ENCODE measurements around the gene ADAMTS2. TPM values are rescaled to one million over a fixed set of nuclear protein-coding genes. Genes with fewer than 3 reads are reported as not detected.

The ADAMTS2 gene
- polyA plus RNA-seq, 3 donors, result 0.74 to 2.3 TPM; not detected in 1

DNA sequence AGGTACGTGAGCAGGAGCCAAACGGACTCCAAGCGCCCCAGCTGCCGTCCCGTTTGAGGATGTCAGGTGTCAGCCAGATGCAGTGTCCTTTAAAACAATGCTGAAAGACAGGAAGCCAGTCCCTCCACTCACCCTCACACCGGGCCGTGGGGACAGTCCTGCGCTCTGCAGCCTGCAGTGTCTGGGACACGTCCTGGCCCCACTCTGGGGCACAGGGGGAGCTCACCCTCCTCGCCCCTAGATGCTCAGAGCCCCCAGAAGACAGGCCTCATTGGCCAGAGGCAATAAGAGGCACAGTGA is 205.4 kb downstream of the ADAMTS2 start:
- no peaks in the 10 kb centered on the region for H3K79me2 ChIP-seq (ENCODE audit: insufficient read depth, low read length)
- no peak overlapping the region for H3K9ac ChIP-seq (ENCODE audit: insufficient read depth, low read length, poor library complexity, severe bottlenecking)
- no peaks in the 10 kb centered on the region for H3K4me1 ChIP-seq (ENCODE audit: control insufficient read depth in 1 of 2, insufficient read depth in 2 of 2, low read length in 2 of 2)
- no peaks in the 10 kb centered on the region for H3K36me3 ChIP-seq (replicated peaks in 1 of 2; ENCODE audit: control insufficient read depth in 1 of 2, insufficient read depth in 2 of 2, low read length in 2 of 2)
- H3K9me3 ChIP-seq (replicated peaks in 1 of 2; ENCODE audit: control insufficient read depth in 1 of 2, insufficient read depth in 1 of 2, low read length in 2 of 2), result peaks cover 0 to 10% of the 10 kb centered on the region in 2 donors
- no peak overlapping the region for H3K4me2 ChIP-seq (replicated peaks; ENCODE audit: extremely low read depth, low read length, poor library complexity, severe bottlenecking)
- intact Hi-C loops (cut with micrococcal nuclease), result no loop called here
- H3K9me3 Mint-ChIP-seq, result peaks cover 3 to 12% (median 5%) of the 10 kb centered on the region in 7 donors
- DNase-seq, result no peak
- peaks cover 0 to 3% (median 2%) of the 10 kb centered on the region in 3 donors for H3K27me3 Mint-ChIP-seq (ENCODE audit: low read depth in 3 of 3)
- no peak for TF ChIP-seq CTCF (IDR thresholded peaks at IDR 0.05)
- no peak overlapping the region for H3K27ac Mint-ChIP-seq
- H3K36me3 Mint-ChIP-seq, result no peaks in the 10 kb centered on the region
- H4K20me1 ChIP-seq (ENCODE audit: insufficient read depth, low read length), result no peaks in the 10 kb centered on the region
- WGBS (ENCODE audit: insufficient coverage), result 83% methylated on average over 10 of the region's 10 CpGs
- no peak overlapping the region for H3K4me3 ChIP-seq (replicated peaks in 1 of 3; ENCODE audit: low read depth in 2 of 3, low read length in 3 of 3)
- H3K27ac ChIP-seq (ENCODE audit: low read depth in 1 of 2, low read length in 2 of 2), result no peak overlapping the region
- H3K4me3 Mint-ChIP-seq, result no peak overlapping the region
- peaks cover 4% of the 10 kb centered on the region for H3K4me1 Mint-ChIP-seq
- H3K27me3 ChIP-seq (ENCODE audit: control insufficient read depth in 2 of 2, insufficient read depth in 2 of 2, low read length in 2 of 2), result no peaks in the 10 kb centered on the region
- no peak overlapping the region for H2AFZ ChIP-seq (ENCODE audit: insufficient read depth, low read depth, low read length, poor library complexity, severe bottlenecking)

- Histone ChIP-seq H3K4me3 (replicated peaks in 1 of 3; ENCODE audit: low read depth in 2 of 3, low read length in 3 of 3) (no peak overlapping the region), H3K9me3 (replicated peaks in 1 of 2; ENCODE audit: control insufficient read depth in 1 of 2, insufficient read depth in 1 of 2, low read length in 2 of 2) (peaks cover 2 to 15% of the 10 kb centered on the region in 2 donors), H3K79me2 (ENCODE audit: insufficient read depth, low read length) (no peaks in the 10 kb centered on the region), H3K9ac (ENCODE audit: insufficient read depth, low read length, poor library complexity, severe bottlenecking) (no peak overlapping the region), H3K27me3 (ENCODE audit: control insufficient read depth in 2 of 2, insufficient read depth in 2 of 2, low read length in 2 of 2) (no peaks in the 10 kb centered on the region), H3K36me3 (replicated peaks in 1 of 2; ENCODE audit: control insufficient read depth in 1 of 2, insufficient read depth in 2 of 2, low read length in 2 of 2) (no peaks in the 10 kb centered on the region), H3K4me1 (ENCODE audit: control insufficient read depth in 1 of 2, insufficient read depth in 2 of 2, low read length in 2 of 2) (no peaks in the 10 kb centered on the region), H2AFZ (ENCODE audit: insufficient read depth, low read depth, low read length, poor library complexity, severe bottlenecking) (no peak overlapping the region), H4K20me1 (ENCODE audit: insufficient read depth, low read length) (no peaks in the 10 kb centered on the region), H3K4me2 (replicated peaks; ENCODE audit: extremely low read depth, low read length, poor library complexity, severe bottlenecking) (no peak overlapping the region), H3K27ac (ENCODE audit: low read depth in 1 of 2, low read length in 2 of 2) (no peak overlapping the region)
- DNase-seq, result no peak
- Mint-ChIP-seq H3K9me3 (peaks cover 4 to 18% (median 7%) of the 10 kb centered on the region in 7 donors), H3K4me1 (peaks cover 4% of the 10 kb centered on the region), H3K4me3 (no peak overlapping the region), H3K36me3 (no peaks in the 10 kb centered on the region), H3K27ac (no peak overlapping the region), H3K27me3 (ENCODE audit: low read depth in 3 of 3) (peaks cover 0 to 3% (median 2%) of the 10 kb centered on the region in 3 donors)
- 85% methylated on average over 19 of the region's 26 CpGs for WGBS (ENCODE audit: insufficient coverage)
- intact Hi-C loops (cut with micrococcal nuclease), result no loop called here
- TF ChIP-seq CTCF (IDR thresholded peaks at IDR 0.05), result no peak
Observed at GRCh38 chr5:179139111-179139935, 205.9 kb downstream of the ADAMTS2 start.
